Smooth muscle cell (in vitro differentiated cells): ENCODE measurements around the gene SLC1A3. TPM values are rescaled to one million over a fixed set of nuclear protein-coding genes. Genes with fewer than 3 reads are reported as not detected.
A peak's percentile ranks its signal among the peaks of the same experiment; 100 is the strongest.

Source experiments
- DNase-seq: peaks from one replicate; lab custom pipeline; 2025; ENCODE audit not compliant: unreplicated experiment; lab: John Stamatoyannopoulos, UW
- H2AFZ ChIP-seq: fragments of 200-600 bp; sonication (generic); 2 replicates; pipeline ENCODE4 v1.6.0; 2016; ENCODE audit warnings: antibody characterized with exemption, low read depth, mild to moderate bottlenecking
- H3F3A ChIP-seq: fragments of 200-600 bp; sonication (generic); 2 replicates; pipeline ENCODE4 v1.6.0; 2017; ENCODE audit warnings: antibody characterized with exemption, low read depth
- H3K27ac ChIP-seq: fragments of 200-600 bp; sonication (generic); 2 replicates; pipeline ENCODE4 v1.5.1; 2016; ENCODE audit warnings: low read depth, mild to moderate bottlenecking
- H3K27me3 ChIP-seq: fragments of 200-600 bp; sonication (generic); 2 replicates; pipeline ENCODE4 v1.6.1; 2016; ENCODE audit warnings: low read depth, mild to moderate bottlenecking
- H3K36me3 ChIP-seq: fragments of 200-600 bp; sonication (generic); 2 replicates; pipeline ENCODE4 v1.5.1; 2016; ENCODE audit warnings: low read depth
- H3K4me1 ChIP-seq: fragments of 200-600 bp; sonication (generic); 2 replicates; pipeline ENCODE4 v1.5.1; 2016; ENCODE audit warnings: low read depth
- H3K4me2 ChIP-seq: fragments of 200-600 bp; sonication (generic); 2 replicates; pipeline ENCODE4 v1.6.0; 2016; ENCODE audit warnings: mild to moderate bottlenecking
- H3K4me3 ChIP-seq: fragments of 200-600 bp; sonication (generic); 2 replicates; pipeline ENCODE4 v1.5.1; 2016; ENCODE audit warnings: mild to moderate bottlenecking
- H3K79me2 ChIP-seq: fragments of 200-600 bp; sonication (generic); 2 replicates; pipeline ENCODE4 v1.6.0; 2016; ENCODE audit warnings: low read depth, mild to moderate bottlenecking
- H3K9ac ChIP-seq: fragments of 200-600 bp; sonication (generic); 2 replicates; pipeline ENCODE4 v1.6.0; 2016; ENCODE audit warnings: low read depth
- H3K9me3 ChIP-seq: fragments of 200-600 bp; sonication (generic); replicated peaks from 2 replicates; pipeline ENCODE4 v1.5.1; 2016; ENCODE audit warnings: low read depth
- H4K20me1 ChIP-seq: fragments of 200-600 bp; sonication (generic); 2 replicates; pipeline ENCODE4 v1.6.0; 2016; ENCODE audit warnings: low read depth
- WGBS: methylation state at CpG from one replicate; pipeline ENCODE4 v1.1.7; 2016; ENCODE audit warnings: low lambda C conversion rate; 5-methylcytosine and 5-hydroxymethylcytosine counted together
- polyA plus RNA-seq: library from polyadenylated mRNA; unstranded; fragments of >200 nt; fragmentation: Nextera tagmentation; extraction: Ambion mirVana; gene quantifications from 2 replicates; pipeline ENCODE4 v1.2.1, GENCODE V29; 2016
- total RNA-seq: library from RNA; depleted of rRNA; stranded (reverse); fragments of >200 nt; gene quantifications from 2 replicates; pipeline ENCODE4 v1.2.3, GENCODE V29; 2014
- TF ChIP-seq, protein P1 (sequence below): fragments of 200-600 bp; sonication (generic); IDR thresholded peaks from 2 replicates; pipeline ENCODE4 v1.5.1; 2017; ENCODE audit warnings: borderline replicate concordance, mild to moderate bottlenecking, antibody characterized with exemption; ENCODE audit not compliant: insufficient read depth, poor library complexity, severe bottlenecking

Gene SLC1A3
- total and polyA plus RNA-seq, 2 experiments from 2014 or later: 2.1 to 6.8 TPM

DNA sequence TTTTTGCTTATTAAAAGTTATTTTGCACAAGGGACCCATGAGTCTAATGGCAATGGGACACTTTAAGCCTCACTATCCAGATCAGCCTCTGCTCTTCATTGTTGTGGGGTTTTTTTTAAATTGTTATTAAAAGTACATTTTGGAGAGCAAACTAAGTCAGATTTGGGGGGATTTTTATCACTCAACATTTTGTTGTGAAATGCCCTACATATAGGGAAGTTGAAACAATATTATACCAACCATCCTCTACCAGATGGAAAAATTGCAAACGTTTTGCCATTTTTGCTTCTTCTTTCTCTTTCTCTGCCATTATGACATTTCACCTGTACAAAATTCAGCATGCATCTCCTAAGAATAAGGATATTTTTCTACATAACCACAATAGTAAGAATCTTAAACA lies 75.3 kb downstream of the SLC1A3 start:
- H3K4me2 ChIP-seq: no peak overlapping the region
- no peaks in the 10 kb centered on the region for H3K27me3 ChIP-seq
- no peak overlapping the region for H3K4me3 ChIP-seq
- H3F3A ChIP-seq: peaks cover 5% of the 10 kb centered on the region
- H3K79me2 ChIP-seq: no peaks in the 10 kb centered on the region
- H3K27ac ChIP-seq: no peak overlapping the region
- H4K20me1 ChIP-seq: no peaks in the 10 kb centered on the region
- no peaks in the 10 kb centered on the region for H3K36me3 ChIP-seq
- H3K4me1 ChIP-seq: no peaks in the 10 kb centered on the region
- WGBS: 93% methylated on average over 1 of the region's 1 CpG
- TF ChIP-seq, protein P1, sequence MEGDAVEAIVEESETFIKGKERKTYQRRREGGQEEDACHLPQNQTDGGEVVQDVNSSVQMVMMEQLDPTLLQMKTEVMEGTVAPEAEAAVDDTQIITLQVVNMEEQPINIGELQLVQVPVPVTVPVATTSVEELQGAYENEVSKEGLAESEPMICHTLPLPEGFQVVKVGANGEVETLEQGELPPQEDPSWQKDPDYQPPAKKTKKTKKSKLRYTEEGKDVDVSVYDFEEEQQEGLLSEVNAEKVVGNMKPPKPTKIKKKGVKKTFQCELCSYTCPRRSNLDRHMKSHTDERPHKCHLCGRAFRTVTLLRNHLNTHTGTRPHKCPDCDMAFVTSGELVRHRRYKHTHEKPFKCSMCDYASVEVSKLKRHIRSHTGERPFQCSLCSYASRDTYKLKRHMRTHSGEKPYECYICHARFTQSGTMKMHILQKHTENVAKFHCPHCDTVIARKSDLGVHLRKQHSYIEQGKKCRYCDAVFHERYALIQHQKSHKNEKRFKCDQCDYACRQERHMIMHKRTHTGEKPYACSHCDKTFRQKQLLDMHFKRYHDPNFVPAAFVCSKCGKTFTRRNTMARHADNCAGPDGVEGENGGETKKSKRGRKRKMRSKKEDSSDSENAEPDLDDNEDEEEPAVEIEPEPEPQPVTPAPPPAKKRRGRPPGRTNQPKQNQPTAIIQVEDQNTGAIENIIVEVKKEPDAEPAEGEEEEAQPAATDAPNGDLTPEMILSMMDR: no peak
- H2AFZ ChIP-seq: no peak overlapping the region
- H3K9ac ChIP-seq: no peak overlapping the region
- no peaks in the 10 kb centered on the region for H3K9me3 ChIP-seq
- no peak for DNase-seq

DNA sequence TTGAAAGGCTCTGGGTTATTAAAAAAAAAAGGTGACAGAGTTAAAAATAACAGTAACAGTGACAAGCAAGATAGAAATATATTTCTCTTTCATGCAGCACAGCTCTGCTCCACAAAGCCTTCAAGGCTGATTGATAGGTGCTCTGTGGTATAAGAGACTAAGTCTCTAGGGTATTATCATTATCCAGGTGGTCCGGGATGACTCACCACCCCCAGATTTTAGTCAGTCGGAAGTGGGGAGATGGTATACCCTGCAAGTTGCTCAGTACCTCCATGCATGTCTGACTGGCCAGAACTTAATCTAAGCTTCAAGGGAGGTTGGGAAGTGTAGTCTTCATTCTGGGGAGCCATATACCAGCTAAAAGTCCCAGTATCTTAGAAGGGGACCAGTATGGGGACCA lies 76.1 kb downstream of the SLC1A3 start:
- no peaks in the 10 kb centered on the region for H3K4me1 ChIP-seq
- H3K4me3 ChIP-seq: no peak overlapping the region
- H3K9ac ChIP-seq: no peak overlapping the region
- H3F3A ChIP-seq: peaks cover 5% of the 10 kb centered on the region
- H3K4me2 ChIP-seq: no peak overlapping the region
- no peaks in the 10 kb centered on the region for H4K20me1 ChIP-seq
- 87% methylated on average over 2 of the region's 2 CpGs for WGBS
- H3K9me3 ChIP-seq: no peaks in the 10 kb centered on the region
- H3K27ac ChIP-seq: no peak overlapping the region
- no peak overlapping the region for H2AFZ ChIP-seq
- no peaks in the 10 kb centered on the region for H3K27me3 ChIP-seq
- no peaks in the 10 kb centered on the region for H3K36me3 ChIP-seq
- no peaks in the 10 kb centered on the region for H3K79me2 ChIP-seq
- no peak for DNase-seq
- TF ChIP-seq, protein P1: no peak

DNA sequence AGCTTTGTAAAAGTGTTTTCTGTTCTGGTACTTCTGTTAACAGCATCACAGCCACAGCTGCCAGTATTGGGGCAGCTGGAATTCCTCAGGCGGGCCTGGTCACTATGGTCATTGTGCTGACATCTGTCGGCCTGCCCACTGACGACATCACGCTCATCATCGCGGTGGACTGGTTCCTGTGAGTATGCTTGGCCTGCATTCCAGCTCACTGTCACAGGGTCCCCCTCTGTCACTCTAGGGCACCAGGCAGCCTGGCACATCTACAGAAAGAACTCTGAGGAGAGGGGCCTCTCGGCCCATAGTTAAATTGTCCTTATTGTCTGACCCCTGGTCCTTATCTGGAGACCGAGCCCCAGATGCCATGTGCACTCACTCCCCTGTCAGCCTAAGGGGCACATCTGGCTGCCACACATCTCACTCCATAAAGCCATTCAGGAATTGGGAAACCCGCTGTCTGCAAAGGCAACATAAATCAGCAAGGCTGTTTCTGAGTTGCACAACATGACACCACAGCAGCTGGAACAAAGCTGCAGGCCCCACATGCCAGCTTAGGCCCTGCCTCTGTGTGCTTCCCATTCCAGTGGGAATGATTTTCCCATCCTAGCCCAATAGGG lies 77.5 kb downstream of the SLC1A3 start:
- Histone ChIP-seq H4K20me1 (no peaks in the 10 kb centered on the region), H2AFZ (no peak overlapping the region), H3K27ac (peak overlapping the region; percentile 66), H3K9ac (no peak overlapping the region), H3K79me2 (no peaks in the 10 kb centered on the region), H3K4me3 (no peak overlapping the region), H3K27me3 (no peaks in the 10 kb centered on the region), H3F3A (peaks cover 5% of the 10 kb centered on the region), H3K36me3 (no peaks in the 10 kb centered on the region), H3K9me3 (no peaks in the 10 kb centered on the region), H3K4me2 (no peak overlapping the region), H3K4me1 (no peaks in the 10 kb centered on the region)
- TF ChIP-seq, protein P1: no peak
- peak; percentile 62 for DNase-seq
- 23% methylated on average over 9 of the region's 9 CpGs for WGBS
